Measurements from ENCODE around the gene ORC4.

ORC4 gene

GRCh38 chr2:148020111-148021058 lies at the start of gene ORC4:
Gene ORC4 (minus strand): TSS chr2:148020737. CDS start chr2:147975958, 44,779 bp downstream.
- DNase-seq (ENCODE audit: low spot score), result peak; percentile 99

DNA sequence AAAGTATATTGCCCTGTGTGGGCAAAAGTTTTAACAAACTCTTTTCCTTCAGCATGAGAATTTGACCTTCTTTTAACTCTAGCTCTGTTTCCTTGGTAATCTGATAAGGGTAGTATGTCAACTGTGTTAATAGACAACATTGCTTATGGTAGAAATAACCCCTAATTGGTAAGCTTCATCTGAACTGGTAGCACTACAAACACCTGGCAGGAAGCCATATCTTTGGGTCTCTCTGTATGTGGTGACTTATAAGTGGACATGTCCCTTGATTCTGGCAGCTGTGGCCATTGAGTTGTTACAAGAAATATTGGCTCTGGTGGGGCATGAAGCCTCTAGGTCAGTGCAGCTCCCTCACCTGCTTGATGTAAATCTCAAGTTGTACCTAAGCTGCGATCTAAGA lies 47.3 kb upstream of the ORC4 start:
- DNase-seq (ENCODE audit: low spot score), result no peak

DNA sequence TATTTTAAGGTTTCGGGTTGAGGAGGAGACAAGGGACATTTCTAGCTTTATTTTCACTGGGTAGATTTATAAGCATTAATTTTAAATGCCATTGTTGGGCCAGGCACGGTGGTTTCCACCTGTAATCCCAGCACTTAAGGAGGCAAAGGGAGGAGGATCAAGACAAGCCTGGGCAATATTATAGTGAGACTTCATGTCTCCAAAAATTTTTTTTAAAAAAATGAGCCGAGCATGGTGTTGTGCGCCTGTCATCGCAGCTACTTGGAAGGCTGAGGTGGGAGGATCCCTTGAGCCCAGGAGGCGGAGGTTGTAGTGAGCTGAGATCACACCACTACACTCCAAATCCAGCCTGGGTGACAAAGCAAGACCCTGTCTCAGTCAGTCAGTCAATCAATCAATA lies 45.4 kb upstream of the ORC4 start:
- DNase-seq (ENCODE audit: low spot score), result no peak

DNA sequence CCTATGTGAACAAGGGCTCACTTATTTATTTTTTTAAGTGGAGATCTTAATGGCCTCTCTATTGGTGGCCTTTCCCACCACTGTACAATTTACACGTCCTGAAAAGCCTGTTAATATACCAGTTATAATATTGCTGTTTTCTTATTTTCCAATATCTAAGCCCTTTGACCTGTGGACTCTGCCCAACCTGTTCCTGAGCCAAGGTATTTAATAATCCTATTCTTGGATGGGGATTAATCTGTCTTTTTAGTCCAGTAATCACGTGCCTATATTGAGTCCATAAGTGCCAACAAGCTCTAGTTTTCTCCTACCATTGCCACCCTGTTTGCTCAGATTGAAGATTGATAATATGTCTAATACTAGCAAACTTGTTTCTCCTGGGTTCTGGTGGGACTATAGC lies 43.1 kb upstream of the ORC4 start:
- no peak for DNase-seq (ENCODE audit: low spot score)

DNA sequence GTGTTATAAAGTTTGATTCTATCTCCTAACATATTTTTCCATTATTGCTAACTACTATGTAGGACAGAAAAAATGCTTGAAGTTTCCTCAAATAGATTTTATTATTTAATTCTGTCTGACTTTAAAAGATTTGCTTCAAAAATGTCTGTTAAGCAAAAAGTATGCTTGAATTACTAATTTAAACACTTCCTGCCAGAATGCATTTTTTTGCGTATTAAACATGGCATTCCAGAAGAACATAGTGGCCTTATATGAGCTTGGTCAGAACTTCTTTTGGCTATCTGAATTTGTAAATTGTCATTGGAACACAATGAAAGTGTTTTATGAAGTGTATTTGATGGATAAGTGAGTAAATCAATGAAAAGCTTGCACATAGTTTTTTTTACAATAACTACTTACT lies 38.1 kb upstream of the ORC4 start:
- DNase-seq (ENCODE audit: low spot score), result no peak

DNA sequence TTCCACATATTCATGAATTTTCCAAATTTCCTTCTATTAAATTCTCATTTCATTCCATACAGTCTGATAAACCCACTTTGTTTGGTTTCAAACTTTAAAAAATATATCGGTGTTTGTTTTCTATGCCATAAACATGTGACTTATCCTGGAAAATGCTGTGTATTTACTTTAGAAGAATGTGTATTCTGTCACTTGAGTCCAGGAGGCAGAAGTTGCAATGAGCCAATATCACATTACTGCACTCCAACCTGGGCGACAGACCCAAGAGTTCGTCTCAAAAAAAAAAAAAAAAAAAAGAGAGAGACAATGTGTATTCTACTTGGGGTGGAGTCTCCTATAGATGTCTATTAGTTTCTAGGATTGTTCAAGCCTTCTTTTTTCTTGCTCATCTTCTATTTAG lies 32.1 kb upstream of the ORC4 start:
- no peak for DNase-seq (ENCODE audit: low spot score)

DNA sequence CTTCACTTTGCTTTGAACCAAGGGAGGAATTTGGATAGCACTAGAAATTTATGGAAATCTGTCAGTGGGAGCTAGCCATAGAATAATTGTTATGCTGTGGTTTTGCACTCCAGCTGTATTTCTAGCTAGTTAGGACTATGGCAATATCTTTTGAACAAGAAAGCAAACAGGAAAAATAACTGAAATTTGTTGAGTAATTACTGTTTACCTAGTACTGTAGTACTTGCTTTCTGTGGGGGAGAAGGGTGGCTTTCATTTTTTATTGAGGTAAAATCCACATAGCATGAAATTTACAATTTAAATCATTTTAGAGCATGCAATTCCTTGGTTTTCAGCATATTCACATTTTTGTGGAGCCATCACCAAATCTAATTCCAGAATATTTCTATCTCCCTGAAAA lies 28.7 kb upstream of the ORC4 start:
- no peak for DNase-seq (ENCODE audit: low spot score)

- DNase-seq (ENCODE audit: low spot score), result peak; percentile 2
These were observed 28.1 kb upstream of the ORC4 start for GRCh38 chr2:148048475-148049221.

DNA sequence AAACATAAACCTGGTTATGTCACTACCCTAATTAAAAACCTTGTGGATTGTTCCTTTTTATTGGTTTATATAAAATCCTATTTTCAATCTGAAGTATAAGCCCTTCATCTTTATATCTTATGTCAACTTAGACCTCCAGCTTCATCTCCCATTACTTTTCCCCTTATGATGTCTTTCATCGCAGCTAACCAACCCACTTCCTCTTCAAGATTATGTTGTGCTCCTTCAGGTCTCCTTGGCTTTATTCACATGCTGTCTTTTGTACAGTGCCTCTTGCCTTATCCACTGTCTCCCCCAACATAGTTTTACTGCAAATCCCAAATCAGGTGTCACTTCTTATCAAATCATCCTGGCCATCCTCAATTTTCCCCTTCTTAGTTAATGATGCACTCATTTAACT lies 26.3 kb upstream of the ORC4 start:
- DNase-seq (ENCODE audit: low spot score), result no peak

- DNase-seq (ENCODE audit: low spot score), result no peak
These were observed 23.8 kb upstream of the ORC4 start for GRCh38 chr2:148044322-148044721.

- no peak for DNase-seq (ENCODE audit: low spot score)
These were observed 21.7 kb upstream of the ORC4 start for GRCh38 chr2:148042219-148042618.

- DNase-seq (ENCODE audit: low spot score), result no peak
These were observed 19.2 kb upstream of the ORC4 start for GRCh38 chr2:148039783-148040182.

DNA sequence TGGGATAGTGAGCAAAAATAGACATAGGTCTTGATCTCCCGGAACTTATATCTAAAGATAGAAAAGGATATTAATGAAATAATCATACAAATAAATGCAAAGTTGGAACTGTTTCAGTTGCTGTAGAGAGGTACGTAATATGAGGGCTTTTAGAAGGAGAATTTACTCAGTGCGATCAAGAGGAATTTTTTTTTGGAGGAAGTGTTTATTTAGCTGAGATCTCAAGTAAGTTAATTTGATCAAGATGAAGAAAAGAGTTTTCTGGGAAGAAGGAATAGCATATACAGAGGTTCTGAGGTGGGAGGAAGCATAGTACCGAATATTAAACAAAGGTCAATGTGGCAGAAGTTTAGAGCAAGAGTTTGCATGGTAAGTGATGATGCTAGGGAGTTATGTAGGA lies 11.7 kb upstream of the ORC4 start:
- DNase-seq (ENCODE audit: low spot score), result no peak

DNA sequence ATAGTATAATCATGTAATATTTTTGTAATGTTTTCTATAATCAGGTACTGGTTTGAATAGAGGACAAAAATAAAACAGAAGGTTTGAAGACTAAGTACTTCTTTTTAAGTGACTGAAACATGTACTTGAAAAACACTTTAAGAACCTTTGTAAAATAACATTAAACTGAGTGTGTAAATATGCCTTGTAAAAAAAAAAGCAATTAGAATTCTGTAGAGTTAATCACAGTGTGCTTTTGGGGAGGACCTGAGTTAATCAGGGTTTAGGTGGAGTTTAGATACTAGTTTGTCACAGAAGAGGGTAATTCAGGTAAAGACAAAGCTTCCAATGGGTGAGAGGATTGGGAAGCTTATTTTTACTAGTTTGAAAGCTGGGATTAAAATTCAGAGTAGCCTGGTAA lies 10.6 kb upstream of the ORC4 start:
- no peak for DNase-seq (ENCODE audit: low spot score)

DNA sequence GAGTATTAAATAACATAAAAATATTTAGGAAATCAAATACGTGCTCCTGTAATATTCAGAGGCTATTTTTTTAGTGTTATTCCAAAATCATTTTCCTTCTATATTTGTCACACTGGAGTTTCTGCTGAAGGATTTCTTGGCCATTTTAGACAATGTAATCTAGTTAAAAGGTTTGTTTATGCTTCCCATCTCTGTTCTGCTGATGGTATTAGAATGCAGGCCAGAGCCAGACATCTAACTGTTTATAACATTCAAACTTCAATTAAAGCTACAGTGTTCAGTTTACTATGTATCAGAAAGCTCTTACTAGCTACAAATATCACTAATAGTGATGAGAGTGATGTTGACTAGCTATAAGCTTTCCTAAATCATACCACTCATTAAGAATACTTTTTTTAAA lies 8.2 kb upstream of the ORC4 start:
- DNase-seq (ENCODE audit: low spot score), result no peak

DNA sequence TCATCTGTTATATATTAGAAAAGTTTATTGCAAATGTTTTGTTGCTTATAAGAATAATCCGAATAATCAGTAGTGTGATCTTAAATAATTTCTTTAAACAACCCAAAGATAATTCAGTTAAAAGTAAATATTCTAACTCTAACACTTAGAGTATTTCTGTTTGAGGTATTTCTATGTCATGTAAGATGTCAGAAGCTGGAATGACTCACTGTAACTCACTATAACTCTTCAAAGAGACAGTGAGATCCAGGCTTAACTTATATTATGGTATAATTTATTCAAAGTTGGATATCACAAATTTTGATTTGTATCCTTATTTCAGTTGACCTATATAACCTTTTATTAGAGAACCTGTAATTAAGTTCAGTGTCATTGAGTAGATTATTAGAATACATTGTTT lies 7.3 kb upstream of the ORC4 start:
- no peak for DNase-seq (ENCODE audit: low spot score)

DNA sequence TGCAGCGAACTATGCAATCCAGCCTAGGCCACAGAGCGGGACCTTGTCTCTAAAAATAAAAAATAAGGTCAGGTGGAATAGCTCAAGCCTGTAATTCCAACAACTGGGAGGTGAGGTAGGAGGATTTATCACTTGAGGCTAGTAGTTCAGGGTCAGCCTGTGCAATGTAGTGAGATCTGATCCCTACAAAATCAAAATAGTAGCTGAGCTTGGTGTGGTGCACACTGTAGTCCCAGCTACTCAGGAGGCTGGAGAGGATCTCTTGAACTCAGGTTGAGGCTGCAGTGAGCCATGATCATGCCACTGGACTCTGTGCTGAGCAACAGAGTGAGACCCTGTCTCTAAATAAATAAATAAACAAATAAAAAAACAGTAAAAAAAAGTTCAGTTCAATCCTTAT lies 6.0 kb upstream of the ORC4 start:
- DNase-seq (ENCODE audit: low spot score), result no peak

GRCh38 chr2:148023861-148024260 lies 3.3 kb upstream of the ORC4 start:
- DNase-seq (ENCODE audit: low spot score), result peak; percentile 11

GRCh38 chr2:148022882-148023281 lies 2.3 kb upstream of the ORC4 start:
- no peak for DNase-seq (ENCODE audit: low spot score)

- DNase-seq (ENCODE audit: low spot score), result peak; percentile 14
These were observed 1.8 kb upstream of the ORC4 start for GRCh38 chr2:148022351-148022750.

DNA sequence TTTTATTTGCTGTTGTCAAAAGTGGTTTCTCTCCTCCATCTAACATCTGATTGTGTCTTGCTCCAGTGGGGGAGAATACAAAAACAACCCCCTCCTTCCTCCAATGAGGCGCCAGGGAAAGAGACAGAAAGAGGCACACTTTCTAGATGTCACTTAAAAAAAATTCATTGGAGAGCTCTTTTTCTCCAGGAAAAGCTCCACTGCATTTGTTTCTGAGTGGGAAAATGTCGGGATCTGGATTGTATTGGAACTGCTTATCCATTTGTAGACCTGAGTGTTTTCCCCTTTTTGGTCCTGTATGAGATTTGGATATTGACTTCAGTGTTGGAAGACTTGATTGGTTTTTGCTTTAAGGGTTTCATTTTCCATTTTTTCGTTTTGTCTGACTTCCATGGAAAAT lies 1.3 kb upstream of the ORC4 start:
- no peak for DNase-seq (ENCODE audit: low spot score)

DNA sequence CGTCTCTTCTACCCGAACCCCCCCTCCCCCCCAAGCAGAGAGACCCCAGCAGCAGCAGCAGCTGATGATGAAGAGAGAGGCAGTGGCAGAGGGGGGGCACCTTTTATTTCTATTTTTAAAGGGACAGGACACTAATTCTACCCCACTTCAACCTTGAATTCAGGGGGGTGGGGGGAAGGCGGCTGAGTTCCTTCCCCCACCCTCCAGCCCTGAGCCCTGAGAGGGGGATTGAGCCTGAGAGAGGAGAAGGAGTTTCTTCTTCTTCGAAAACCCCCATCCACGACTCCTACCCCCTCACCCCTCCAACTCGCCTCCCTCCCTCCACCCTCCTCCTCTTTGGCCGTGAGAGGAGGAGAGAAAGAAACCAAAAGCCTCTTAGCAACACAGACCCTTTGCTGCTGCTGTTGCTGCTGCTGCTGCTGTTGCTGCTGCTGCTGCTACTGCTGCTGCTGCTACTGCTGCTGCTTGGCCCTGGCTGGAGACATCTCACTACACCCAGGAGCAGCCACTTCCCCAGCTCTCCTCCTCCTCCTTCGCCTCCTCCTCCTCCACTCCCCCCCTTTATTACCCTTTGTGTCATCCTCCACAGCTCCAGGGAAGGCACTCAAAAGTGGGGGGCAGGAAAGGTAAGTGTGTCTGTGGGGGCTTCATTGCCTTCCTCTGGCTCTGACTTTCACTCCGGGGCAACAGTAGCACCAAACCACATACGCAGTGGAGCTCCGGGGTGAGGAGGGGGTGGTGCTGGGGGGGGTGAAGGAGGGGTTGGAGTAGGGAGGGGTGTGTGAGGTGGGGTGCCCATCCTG lies 723 bp upstream of the ORC4 start, which contains the start of gene MBD5:
TSS of gene MBD5 (plus strand) at position 33 of the 803 bp plus-strand sequence.
- peak; percentile 83 for DNase-seq (ENCODE audit: low spot score)

Measured in NAMALWA (cell line).